NCI-H2081 treated with DMSO at 0.1 percent for 48 hours (cell line): ENCODE data around the gene NUP210L.

Experiments used
- DNase-seq: peaks from one replicate; lab custom pipeline; 2025; lab: John Stamatoyannopoulos, UW

Gene NUP210L

GRCh38 chr1:154154534-154155191 lies at the start of gene NUP210L:
TSS of gene NUP210L (minus strand) at chr1:154155073.
- DNase-seq = no peak

GRCh38 chr1:154199563-154199879 lies 44.6 kb upstream of the NUP210L start:
- DNase-seq = no peak

- peak; percentile 39 for DNase-seq
These were observed 44.1 kb upstream of the NUP210L start for GRCh38 chr1:154198756-154199562.

- no peak for DNase-seq
These were observed 38.9 kb upstream of the NUP210L start for GRCh38 chr1:154193821-154194220.

GRCh38 chr1:154192476-154192875 lies 37.6 kb upstream of the NUP210L start:
- DNase-seq = no peak

GRCh38 chr1:154191990-154192461 lies 37.2 kb upstream of the NUP210L start, which contains the start of gene TPM3:
TSS of gene TPM3 (minus strand) at chr1:154192100. CDS start at chr1:154192018, 82 bp downstream.
- no peak for DNase-seq

GRCh38 chr1:154190550-154190949 lies 35.7 kb upstream of the NUP210L start:
- DNase-seq = no peak

GRCh38 chr1:154186852-154187501 lies 32.1 kb upstream of the NUP210L start:
- DNase-seq = no peak

GRCh38 chr1:154186177-154186576 lies 31.3 kb upstream of the NUP210L start:
- DNase-seq = peak; percentile 28

- DNase-seq = peak; percentile 97
These were observed 28.4 kb upstream of the NUP210L start for GRCh38 chr1:154183046-154183915.

- DNase-seq = no peak
These were observed 27.6 kb upstream of the NUP210L start for GRCh38 chr1:154182344-154183045.

- DNase-seq = no peak
These were observed 27.1 kb upstream of the NUP210L start for GRCh38 chr1:154181944-154182343.

- DNase-seq = no peak
These were observed 25.2 kb upstream of the NUP210L start for GRCh38 chr1:154179946-154180687.

- DNase-seq = no peak
These were observed 24.3 kb upstream of the NUP210L start for GRCh38 chr1:154178911-154179811.

GRCh38 chr1:154178013-154178412 lies 23.1 kb upstream of the NUP210L start:
- no peak for DNase-seq

- DNase-seq = no peak
These were observed 21.5 kb upstream of the NUP210L start for GRCh38 chr1:154176337-154176736.

- no peak for DNase-seq
These were observed 19.8 kb upstream of the NUP210L start for GRCh38 chr1:154174654-154175053.

GRCh38 chr1:154171880-154172279 lies 17.0 kb upstream of the NUP210L start:
- DNase-seq = no peak

GRCh38 chr1:154171223-154171583 lies 16.3 kb upstream of the NUP210L start:
- DNase-seq = no peak
